HepG2 (cell line): ENCODE data around the gene FADD. TPM values are rescaled to one million over a fixed set of nuclear protein-coding genes. Genes with fewer than 3 reads are reported as not detected.

Experiments used
- ATRX ChIP-seq: sonication (generic); formaldehyde crosslinking; IDR thresholded peaks from 2 replicates; pipeline ENCODE4 v1.4.0; 2020; ENCODE audit warnings: missing genetic modification reagents, borderline replicate concordance
- ELF1 ChIP-seq: sonication (generic); formaldehyde crosslinking; IDR thresholded peaks from 2 replicates; pipeline ENCODE4 v1.4.0; 2020; ENCODE audit warnings: missing genetic modification reagents
- FOXJ3 ChIP-seq: sonication (generic); formaldehyde crosslinking; IDR thresholded peaks from 2 replicates; pipeline ENCODE4 v1.4.0; 2020; ENCODE audit warnings: missing genetic modification reagents, mild to moderate bottlenecking, borderline replicate concordance
- GABPB1 ChIP-seq: IDR thresholded peaks from 2 replicates; pipeline ENCODE4 v1.6.1; 2016; ENCODE audit warnings: mild to moderate bottlenecking, missing genetic modification reagents, moderate library complexity, missing compliant biosample characterization
- HMGXB3 ChIP-seq: sonication (generic); formaldehyde crosslinking; IDR thresholded peaks from 2 replicates; pipeline ENCODE4 v1.4.0; 2020; ENCODE audit warnings: missing genetic modification reagents, borderline replicate concordance
- NR2C2 ChIP-seq: sonication (generic); formaldehyde crosslinking; IDR thresholded peaks from 2 replicates; pipeline ENCODE4 v1.4.0; 2020; ENCODE audit warnings: missing genetic modification reagents, mild to moderate bottlenecking, moderate library complexity, borderline replicate concordance
- PAWR ChIP-seq: sonication (generic); formaldehyde crosslinking; IDR thresholded peaks from 2 replicates; pipeline ENCODE4 v1.4.0; 2020; ENCODE audit warnings: missing genetic modification reagents, mild to moderate bottlenecking, borderline replicate concordance
- THAP11 ChIP-seq: IDR thresholded peaks from 2 replicates; pipeline ENCODE4 v1.6.1; 2016; ENCODE audit warnings: missing biosample characterization, missing genetic modification reagents
- ZFP82 ChIP-seq: sonication (generic); formaldehyde crosslinking; IDR thresholded peaks from 2 replicates; pipeline ENCODE4 v1.5.1; 2020; ENCODE audit warnings: mild to moderate bottlenecking, missing genetic modification reagents, borderline replicate concordance
- ZNF282 ChIP-seq: fragments of 450-650 bp; IDR thresholded peaks from 2 replicates; pipeline ENCODE4 v1.6.1; 2018; ENCODE audit not compliant: partially characterized antibody
- ZNF382 ChIP-seq: sonication (generic); formaldehyde crosslinking; IDR thresholded peaks from 2 replicates; pipeline ENCODE4 v1.5.0; 2020; ENCODE audit warnings: missing genetic modification reagents, mild to moderate bottlenecking, borderline replicate concordance
- ZNF619 ChIP-seq: sonication (generic); formaldehyde crosslinking; IDR thresholded peaks from 2 replicates; pipeline ENCODE4 v1.4.0; 2020; ENCODE audit warnings: mild to moderate bottlenecking, missing genetic modification reagents
- ZNF782 ChIP-seq: sonication (generic); formaldehyde crosslinking; IDR thresholded peaks from 2 replicates; pipeline ENCODE4 v1.4.0; 2020; ENCODE audit warnings: missing genetic modification reagents, mild to moderate bottlenecking, borderline replicate concordance
- ZNF878 ChIP-seq: sonication (generic); formaldehyde crosslinking; IDR thresholded peaks from 2 replicates; pipeline ENCODE4 v1.8.1; 2023; ENCODE audit warnings: mild to moderate bottlenecking, missing genetic modification reagents, moderate library complexity
- polyA plus RNA-seq, 8 experiments: library from polyadenylated mRNA; depleted of rRNA in 3 of 8; stranded (reverse) in 7 of 8; unstranded in 1 of 8; fragments of >200 nt; fragmentation: Illumina TruSeq in 4 of 8; extraction: Trizol in 4 of 8; gene quantifications; 2 replicates each; pipeline versions ENCODE4 v1.2.1 to v1.2.3, GENCODE V29; 2011 to 2016; ENCODE audit warnings: low read depth in 4 of 8, missing spikeins in 1 of 8, mixed read lengths in 1 of 8; ENCODE audit not compliant: insufficient read depth in 1 of 8
- total RNA-seq, 5 experiments: library from RNA; depleted of rRNA; stranded (reverse); fragments of >200 nt; fragmentation: Illumina TruSeq; extraction: Trizol; gene quantifications; 2 replicates each; pipeline ENCODE4 v1.2.3, GENCODE V29; 2016; ENCODE audit warnings: low read depth in 1 of 5
- TF ChIP-seq, protein P1 (sequence below), 2 experiments: IDR thresholded peaks; 2 replicates each; pipeline ENCODE4 v1.6.1; 2011 to 2012; ENCODE audit warnings: low read length in 2 of 2, borderline replicate concordance in 1 of 2, low read depth in 1 of 2, mild to moderate bottlenecking in 1 of 2, moderate library complexity in 1 of 2
- TF ChIP-seq, protein P2 (sequence below): sonication (generic); formaldehyde crosslinking; IDR thresholded peaks from 2 replicates; pipeline ENCODE4 v1.8.0; 2022; ENCODE audit warnings: mild to moderate bottlenecking, missing genetic modification reagents, borderline replicate concordance
- TF ChIP-seq, protein P3 (sequence below): sonication (generic); IDR thresholded peaks from 2 replicates; pipeline ENCODE4 v1.6.1; 2016; ENCODE audit warnings: low read depth, borderline replicate concordance

Gene FADD
- total and polyA plus RNA-seq, 2 of the 13 experiments (the other 11 are each of a cell fraction or from before 2014, with no cell fraction given): 14.2 to 22.2 TPM

- TF ChIP-seq HMGXB3 (no peak), NR2C2 (CRISPR knock-in tag) (peak; percentile 35; the same call in 1 of the 2 replicates), ZFP82 (CRISPR knock-in tag) (no peak), ZNF619 (CRISPR knock-in tag) (no peak), FOXJ3 (CRISPR knock-in tag) (no peak), ZNF878 (CRISPR knock-in tag) (no peak), GABPB1 (no peak), ATRX (CRISPR knock-in tag) (no peak), ZNF782 (no peak), THAP11 (no peak), ELF1 (no peak), PAWR (CRISPR knock-in tag) (no peak), ZNF382 (CRISPR knock-in tag) (no peak), ZNF282 (no peak)
- TF ChIP-seq, protein P1, sequence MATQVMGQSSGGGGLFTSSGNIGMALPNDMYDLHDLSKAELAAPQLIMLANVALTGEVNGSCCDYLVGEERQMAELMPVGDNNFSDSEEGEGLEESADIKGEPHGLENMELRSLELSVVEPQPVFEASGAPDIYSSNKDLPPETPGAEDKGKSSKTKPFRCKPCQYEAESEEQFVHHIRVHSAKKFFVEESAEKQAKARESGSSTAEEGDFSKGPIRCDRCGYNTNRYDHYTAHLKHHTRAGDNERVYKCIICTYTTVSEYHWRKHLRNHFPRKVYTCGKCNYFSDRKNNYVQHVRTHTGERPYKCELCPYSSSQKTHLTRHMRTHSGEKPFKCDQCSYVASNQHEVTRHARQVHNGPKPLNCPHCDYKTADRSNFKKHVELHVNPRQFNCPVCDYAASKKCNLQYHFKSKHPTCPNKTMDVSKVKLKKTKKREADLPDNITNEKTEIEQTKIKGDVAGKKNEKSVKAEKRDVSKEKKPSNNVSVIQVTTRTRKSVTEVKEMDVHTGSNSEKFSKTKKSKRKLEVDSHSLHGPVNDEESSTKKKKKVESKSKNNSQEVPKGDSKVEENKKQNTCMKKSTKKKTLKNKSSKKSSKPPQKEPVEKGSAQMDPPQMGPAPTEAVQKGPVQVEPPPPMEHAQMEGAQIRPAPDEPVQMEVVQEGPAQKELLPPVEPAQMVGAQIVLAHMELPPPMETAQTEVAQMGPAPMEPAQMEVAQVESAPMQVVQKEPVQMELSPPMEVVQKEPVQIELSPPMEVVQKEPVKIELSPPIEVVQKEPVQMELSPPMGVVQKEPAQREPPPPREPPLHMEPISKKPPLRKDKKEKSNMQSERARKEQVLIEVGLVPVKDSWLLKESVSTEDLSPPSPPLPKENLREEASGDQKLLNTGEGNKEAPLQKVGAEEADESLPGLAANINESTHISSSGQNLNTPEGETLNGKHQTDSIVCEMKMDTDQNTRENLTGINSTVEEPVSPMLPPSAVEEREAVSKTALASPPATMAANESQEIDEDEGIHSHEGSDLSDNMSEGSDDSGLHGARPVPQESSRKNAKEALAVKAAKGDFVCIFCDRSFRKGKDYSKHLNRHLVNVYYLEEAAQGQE (IDR thresholded peaks at IDR 0.05; ENCODE audit: borderline replicate concordance in 1 of 2, low read depth in 1 of 2, low read length in 2 of 2): no peak
- TF ChIP-seq, protein P2, sequence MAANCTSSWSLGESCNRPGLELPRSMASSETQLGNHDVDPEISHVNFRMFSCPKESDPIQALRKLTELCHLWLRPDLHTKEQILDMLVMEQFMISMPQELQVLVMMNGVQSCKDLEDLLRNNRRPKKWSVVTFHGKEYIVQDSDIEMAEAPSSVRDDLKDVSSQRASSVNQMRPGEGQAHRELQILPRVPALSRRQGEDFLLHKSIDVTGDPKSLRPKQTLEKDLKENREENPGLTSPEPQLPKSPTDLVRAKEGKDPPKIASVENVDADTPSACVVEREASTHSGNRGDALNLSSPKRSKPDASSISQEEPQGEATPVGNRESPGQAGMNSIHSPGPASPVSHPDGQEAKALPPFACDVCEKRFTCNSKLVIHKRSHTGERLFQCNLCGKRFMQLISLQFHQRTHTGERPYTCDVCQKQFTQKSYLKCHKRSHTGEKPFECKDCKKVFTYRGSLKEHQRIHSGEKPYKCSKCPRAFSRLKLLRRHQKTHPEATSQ (CRISPR knock-in tag): no peak
- TF ChIP-seq, protein P3, sequence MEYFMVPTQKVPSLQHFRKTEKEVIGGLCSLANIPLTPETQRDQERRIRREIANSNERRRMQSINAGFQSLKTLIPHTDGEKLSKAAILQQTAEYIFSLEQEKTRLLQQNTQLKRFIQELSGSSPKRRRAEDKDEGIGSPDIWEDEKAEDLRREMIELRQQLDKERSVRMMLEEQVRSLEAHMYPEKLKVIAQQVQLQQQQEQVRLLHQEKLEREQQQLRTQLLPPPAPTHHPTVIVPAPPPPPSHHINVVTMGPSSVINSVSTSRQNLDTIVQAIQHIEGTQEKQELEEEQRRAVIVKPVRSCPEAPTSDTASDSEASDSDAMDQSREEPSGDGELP: peak; percentile 46; the same call in 1 of the 2 replicates
Measured at GRCh38 chr11:70176940-70177689, 26.0 kb upstream of the FADD start (continued).
